Ascending aorta (tissue), 2 donors: ENCODE data around the gene APIP. TPM values are rescaled to one million over a fixed set of nuclear protein-coding genes. Genes with fewer than 3 reads are reported as not detected.
"Not testable (repeated sequence)": the region's sequence is repeated elsewhere in the genome, so short reads cannot be mapped to it uniquely, and the experiment has no call there.

ENCODE experiments used
- DNase-seq, 2 donors: peaks; one replicate each; pipeline ENCODE4 v3.0.0-alpha.2; 2019; ENCODE audit warnings: low spot score in 2 of 2
- H3K27ac ChIP-seq, 2 donors: fragments of 200-600 bp; sonication (generic); one replicate each; pipeline ENCODE4 v1.5.1; 2016 to 2017; ENCODE audit warnings: mild to moderate bottlenecking in 1 of 2
- H3K27me3 ChIP-seq: fragments of 200-600 bp; sonication (generic); one replicate; pipeline ENCODE4 v1.5.1; 2017
- H3K36me3 ChIP-seq, 2 donors: fragments of 200-600 bp; sonication (generic); one replicate each; pipeline ENCODE4 v1.5.1; 2016
- H3K4me1 ChIP-seq, 2 donors: fragments of 200-600 bp; sonication (generic); one replicate each; pipeline ENCODE4 v1.5.1; 2016 to 2017; ENCODE audit warnings: mild to moderate bottlenecking in 1 of 2
- H3K4me3 ChIP-seq, 2 donors: fragments of 200-600 bp; sonication (generic); one replicate each; pipeline ENCODE4 v1.5.1; 2016 to 2017; ENCODE audit warnings: mild to moderate bottlenecking in 1 of 2
- H3K9me3 ChIP-seq, 2 donors: fragments of 200-600 bp; sonication (generic); one replicate each; pipeline ENCODE4 v1.5.1; 2016
- CTCF ChIP-seq, 3 experiments: fragments of 200-600 bp in 2 of 3; fragments of 450-650 bp in 1 of 3; sonication (generic) in 2 of 3; IDR thresholded peaks; one replicate each; pipeline ENCODE4 v1.5.1; 2016 to 2019; ENCODE audit warnings: antibody characterized with exemption in 3 of 3, mild to moderate bottlenecking in 1 of 3, moderate library complexity in 1 of 3
- intact Hi-C: fragments of 100-400 bp; cut with DNase I; formaldehyde crosslinking; loops from one replicate; pipeline ENCODE4 v1.15.1; 2023
- total RNA-seq: library from RNA; depleted of rRNA; stranded (reverse); fragments of >200 nt; gene quantifications from one replicate; pipeline ENCODE4 v1.1.0, GENCODE V29; 2016

Gene APIP
- total RNA-seq, 1 donor from 2014 or later = 3.6 TPM

GRCh38 chr11:34904421-34904955 is 11.7 kb downstream of the APIP start:
- Histone ChIP-seq H3K4me3 (no peak overlapping the region), H3K27ac (no peak overlapping the region), H3K36me3 (no peaks in the 10 kb centered on the region), H3K9me3 (peaks cover 12 to 15% of the 10 kb centered on the region in 2 donors), H3K27me3 (no peaks in the 10 kb centered on the region), H3K4me1 (no peaks in the 10 kb centered on the region)
- no peak for DNase-seq
- TF ChIP-seq CTCF (IDR thresholded peaks at IDR 0.05) = no peak
- intact Hi-C loops = no loop called here

GRCh38 chr11:34899633-34900016 is 16.6 kb downstream of the APIP start:
- Histone ChIP-seq H3K4me3 (no peak overlapping the region), H3K36me3 (no peaks in the 10 kb centered on the region), H3K27me3 (no peaks in the 10 kb centered on the region), H3K9me3 (peaks cover 14 to 21% of the 10 kb centered on the region in 2 donors), H3K27ac (no peak overlapping the region), H3K4me1 (no peaks in the 10 kb centered on the region)
- DNase-seq = no peak
- TF ChIP-seq CTCF (IDR thresholded peaks at IDR 0.05) = no peak
- intact Hi-C loops = no loop called here

DNA sequence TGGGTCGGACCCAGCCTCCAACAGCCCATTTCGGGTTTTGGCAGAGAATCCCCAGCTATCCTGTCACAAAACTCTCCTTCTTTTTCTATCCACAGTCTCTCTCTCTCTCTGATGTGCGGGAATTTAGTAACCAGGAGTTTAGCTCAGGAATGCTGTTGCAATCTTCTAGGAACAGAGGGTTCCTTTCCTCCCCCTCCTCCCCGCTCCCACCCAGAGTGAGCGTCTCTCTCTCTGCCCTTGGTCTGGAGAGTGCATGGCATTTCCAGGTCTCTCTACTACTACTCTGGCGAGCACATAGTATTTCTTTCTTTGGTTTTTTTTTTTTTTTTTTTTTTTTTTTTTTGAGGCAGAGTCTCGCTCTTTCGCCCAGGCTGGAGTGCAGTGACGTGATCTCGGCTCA is 17.7 kb downstream of the APIP start:
- H3K27ac ChIP-seq = no peak overlapping the region
- H3K36me3 ChIP-seq = no peaks in the 10 kb centered on the region
- no peaks in the 10 kb centered on the region for H3K27me3 ChIP-seq
- H3K4me3 ChIP-seq = no peak overlapping the region
- no peak for DNase-seq
- intact Hi-C loops = no loop called here
- peaks cover 14 to 21% of the 10 kb centered on the region in 2 donors for H3K9me3 ChIP-seq
- H3K4me1 ChIP-seq = no peaks in the 10 kb centered on the region
- TF ChIP-seq CTCF (IDR thresholded peaks at IDR 0.05) = no peak

GRCh38 chr11:34897171-34897870 is 18.9 kb downstream of the APIP start:
- H3K27ac ChIP-seq = no peak overlapping the region
- H3K36me3 ChIP-seq = no peaks in the 10 kb centered on the region
- H3K9me3 ChIP-seq = peaks cover 14 to 21% of the 10 kb centered on the region in 2 donors
- no peak overlapping the region for H3K4me3 ChIP-seq
- no peaks in the 10 kb centered on the region for H3K4me1 ChIP-seq
- no peak for DNase-seq
- no peak for TF ChIP-seq CTCF (IDR thresholded peaks at IDR 0.05)
- intact Hi-C loops = no loop called here
- H3K27me3 ChIP-seq = no peaks in the 10 kb centered on the region

GRCh38 chr11:34896191-34896590 is 20.0 kb downstream of the APIP start:
- H3K27ac ChIP-seq, DNase-seq, H3K4me3 ChIP-seq, H3K36me3 ChIP-seq, intact Hi-C loops, H3K4me1 ChIP-seq, H3K27me3 ChIP-seq: not testable (repeated sequence)
- H3K9me3 ChIP-seq = peaks cover 14 to 21% of the 10 kb centered on the region in 2 donors

GRCh38 chr11:34893416-34893815 is 22.8 kb downstream of the APIP start:
- H3K9me3 ChIP-seq = no peaks in the 10 kb centered on the region
- H3K27ac ChIP-seq = no peak overlapping the region
- H3K4me3 ChIP-seq = no peak overlapping the region
- H3K27me3 ChIP-seq = no peaks in the 10 kb centered on the region
- no peak for TF ChIP-seq CTCF (IDR thresholded peaks at IDR 0.05)
- H3K4me1 ChIP-seq = no peaks in the 10 kb centered on the region
- H3K36me3 ChIP-seq = peaks cover 0 to 2% of the 10 kb centered on the region in 2 donors
- intact Hi-C loops = loop anchor here (5.0 kb wide), 1 partner anchor 306 kb away; no protein-coding TSS in a partner anchor
- no peak for DNase-seq
